ENCODE results near the gene IDH3G.

The IDH3G gene

DNA sequence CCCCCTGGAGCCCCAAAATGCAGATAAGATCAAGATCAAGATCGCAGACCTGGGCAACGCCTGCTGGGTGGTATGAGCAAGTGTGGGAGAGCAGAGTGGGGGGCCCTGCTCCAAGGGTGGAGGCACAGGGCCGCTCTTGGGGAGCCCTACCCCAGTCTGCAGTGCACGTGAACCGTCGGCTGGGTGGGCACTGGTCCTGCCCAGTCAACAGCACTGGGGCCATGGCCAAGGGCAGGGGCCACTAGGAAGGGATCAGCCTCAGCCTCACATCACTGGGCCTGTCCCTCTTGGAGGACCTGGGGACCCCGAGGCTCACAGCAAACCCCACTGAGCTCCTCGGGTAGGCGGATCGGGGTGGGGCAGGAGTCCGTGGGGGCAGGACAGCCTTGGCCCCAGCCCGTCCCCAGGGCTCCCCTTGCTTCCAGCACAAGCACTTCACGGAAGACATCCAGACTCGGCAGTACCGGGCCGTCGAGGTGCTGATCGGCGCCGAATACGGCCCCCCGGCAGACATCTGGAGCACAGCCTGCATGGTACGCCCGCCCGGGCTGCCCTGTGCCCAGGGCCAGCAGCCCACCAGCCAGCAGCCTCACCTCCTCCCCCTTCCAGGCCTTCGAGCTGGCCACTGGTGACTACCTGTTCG is 9.7 kb downstream of the IDH3G start:
- no peak for DNase-seq

GRCh38 chrX:153783378-153784013 is 10.7 kb downstream of the IDH3G start:
- DNase-seq, result no peak

DNA sequence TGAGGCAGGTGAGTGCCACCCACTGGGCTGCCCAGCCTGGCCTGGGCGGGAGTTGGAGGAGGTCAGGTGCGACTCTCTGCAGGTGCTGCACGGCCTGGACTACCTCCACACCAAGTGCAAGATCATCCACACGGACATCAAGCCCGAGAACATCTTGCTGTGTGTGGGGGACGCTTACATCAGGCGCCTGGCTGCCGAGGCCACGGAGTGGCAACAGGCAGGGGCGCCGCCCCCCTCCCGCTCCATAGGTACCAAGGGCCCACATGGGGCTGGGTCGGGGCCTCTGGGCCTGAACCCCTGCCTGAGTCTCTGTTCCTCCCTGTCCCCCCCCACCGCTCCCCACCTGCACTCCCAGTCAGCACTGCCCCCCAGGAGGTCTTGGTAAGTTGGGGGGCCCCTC is 11.3 kb downstream of the IDH3G start:
- DNase-seq, result no peak

- no peak for DNase-seq
Observed at GRCh38 chrX:153782313-153782712, 11.9 kb downstream of the IDH3G start.

DNA sequence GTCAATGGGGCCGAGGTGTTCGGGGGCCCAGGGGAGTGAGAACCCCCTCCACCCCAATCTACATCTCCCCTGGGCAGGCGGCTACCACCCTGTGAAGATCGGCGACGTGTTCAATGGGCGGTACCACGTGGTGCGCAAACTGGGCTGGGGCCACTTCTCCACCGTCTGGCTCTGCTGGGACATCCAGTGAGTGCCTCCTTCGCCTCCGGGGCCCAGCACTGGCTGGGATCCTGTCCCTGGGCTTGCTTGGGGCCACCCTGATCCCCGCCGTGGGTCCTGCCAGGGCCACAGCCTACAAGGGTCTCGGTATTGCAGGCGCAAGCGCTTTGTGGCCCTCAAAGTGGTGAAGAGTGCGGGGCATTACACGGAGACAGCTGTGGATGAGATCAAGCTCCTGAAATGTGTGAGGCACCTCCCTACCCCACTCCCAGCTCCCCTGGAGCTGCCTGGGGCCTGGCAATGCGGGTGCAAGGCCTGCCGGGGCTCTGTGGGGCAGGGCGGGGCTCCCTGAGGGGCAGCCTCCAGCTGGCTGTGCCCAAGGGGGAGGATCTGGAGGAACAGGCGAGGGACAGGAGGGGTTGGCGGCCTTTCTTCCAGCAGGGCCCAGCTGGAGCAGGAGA is 12.6 kb downstream of the IDH3G start:
- DNase-seq, result no peak

DNA sequence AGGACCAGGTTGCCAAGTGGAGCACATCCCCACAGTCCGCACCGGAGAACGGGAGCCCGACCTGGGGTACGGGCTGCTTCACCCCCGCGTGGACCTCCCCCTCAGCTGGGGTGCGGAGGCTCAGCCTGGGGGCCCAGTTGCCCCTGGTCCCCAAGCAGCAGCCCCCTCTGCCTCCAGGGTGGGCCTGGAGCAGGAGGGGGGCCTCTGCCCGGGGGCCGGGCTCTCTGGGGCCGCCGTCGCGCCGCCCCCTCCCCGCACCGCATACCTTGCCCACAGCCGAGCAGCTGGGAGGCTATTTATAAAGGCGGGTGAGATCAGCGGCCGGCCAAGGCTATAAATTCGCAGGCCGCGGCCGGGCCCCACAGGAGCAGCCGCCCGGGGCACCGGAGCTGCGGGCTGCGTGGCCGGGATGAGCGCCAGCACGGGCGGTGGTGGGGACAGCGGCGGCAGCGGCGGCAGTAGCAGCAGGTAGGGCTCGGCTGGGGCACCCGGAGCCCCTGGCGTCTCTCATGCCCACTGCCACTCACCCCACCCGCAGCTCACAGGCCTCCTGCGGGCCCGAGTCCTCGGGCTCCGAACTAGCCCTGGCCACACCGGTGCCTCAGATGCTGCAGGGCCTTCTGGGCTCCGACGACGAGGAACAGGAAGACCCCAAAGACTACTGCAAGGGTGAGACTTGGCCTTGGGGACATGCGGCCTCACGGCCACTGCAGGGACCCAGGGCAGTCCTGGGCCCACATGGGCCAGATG is 13.3 kb downstream of the IDH3G start, which contains the start of gene SRPK3:
Gene SRPK3, plus strand, starts transcription at position 364 of the 750 bp plus-strand sequence. Its CDS starts 46 bp downstream, at position 410.
- no peak for DNase-seq

- DNase-seq, result no peak
Observed at GRCh38 chrX:153779891-153780677, 14.1 kb downstream of the IDH3G start.

DNA sequence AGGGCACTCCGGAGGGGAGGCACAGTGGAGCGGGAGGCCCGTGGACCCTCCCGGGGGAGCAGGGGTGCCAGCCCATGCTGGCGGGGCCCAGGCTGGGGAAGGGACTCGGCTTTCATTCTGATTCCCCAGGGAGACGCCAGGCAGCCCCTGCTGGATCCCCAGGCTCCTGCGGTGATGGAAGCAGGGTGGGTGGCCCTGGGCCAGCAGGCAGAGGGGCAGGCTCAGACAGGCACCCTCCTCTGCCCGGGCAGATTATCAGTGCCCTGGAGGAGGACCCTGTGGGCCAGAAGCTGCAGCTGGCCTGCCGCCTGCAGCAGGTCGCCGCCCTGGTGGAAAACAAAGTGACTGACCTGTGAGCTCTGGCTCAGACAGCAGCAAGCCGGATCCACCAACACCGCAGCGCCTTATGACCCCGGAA is 15.5 kb downstream of the IDH3G start:
- no peak for DNase-seq

DNA sequence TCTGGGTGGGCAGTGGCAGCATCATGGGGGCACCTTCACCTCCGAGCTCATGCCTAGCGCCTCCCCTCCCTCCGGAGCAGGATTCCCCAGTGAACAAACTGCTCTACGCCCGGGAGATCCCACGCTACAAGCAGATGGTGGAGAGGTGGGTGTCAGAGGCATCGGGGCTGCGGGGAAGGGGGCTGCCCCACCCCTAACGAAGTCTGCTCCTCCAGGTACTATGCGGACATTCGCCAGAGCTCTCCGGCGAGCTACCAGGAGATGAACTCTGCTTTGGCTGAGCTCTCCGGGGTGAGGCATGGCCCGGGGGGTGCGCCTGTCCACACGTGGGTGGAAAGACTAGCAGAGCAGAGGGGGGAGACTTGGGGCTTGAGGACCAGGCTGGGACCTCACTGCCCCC is 16.0 kb downstream of the IDH3G start:
- DNase-seq, result no peak

DNA sequence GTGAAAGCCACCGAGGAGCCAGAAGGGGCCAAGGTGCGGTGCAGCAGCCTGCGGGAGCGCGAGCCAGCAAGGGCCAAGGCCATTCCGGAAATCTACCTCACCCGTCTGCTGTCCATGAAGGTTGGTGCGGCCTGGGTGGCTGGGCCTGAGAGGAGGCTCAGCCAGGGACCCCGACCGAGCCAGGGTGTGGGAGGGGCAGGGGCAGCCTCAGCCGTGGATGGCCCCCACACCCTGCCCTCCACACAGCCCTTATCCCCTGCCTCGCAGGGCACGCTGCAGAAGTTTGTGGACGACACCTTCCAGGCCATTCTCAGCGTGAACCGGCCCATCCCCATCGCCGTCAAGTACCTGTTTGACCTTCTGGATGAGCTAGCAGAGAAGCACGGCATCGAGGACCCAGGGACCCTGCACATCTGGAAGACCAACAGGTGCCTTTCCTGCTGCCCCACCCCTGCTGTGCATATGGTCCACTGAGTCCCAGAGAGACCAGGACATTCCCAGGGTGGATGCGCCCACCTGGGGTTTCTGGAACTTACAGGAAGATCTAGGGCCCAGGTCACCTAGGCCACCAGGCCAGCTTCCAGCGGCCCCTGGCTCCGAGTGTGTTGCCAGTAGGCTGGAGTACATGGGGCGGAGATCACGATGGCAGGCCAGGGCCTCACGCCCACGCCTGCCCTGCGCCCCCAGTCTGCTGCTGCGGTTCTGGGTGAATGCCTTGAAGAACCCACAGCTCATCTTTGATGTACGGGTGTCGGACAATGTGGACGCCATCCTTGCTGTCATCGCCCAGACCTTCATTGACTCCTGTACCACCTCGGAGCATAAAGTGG is 16.7 kb downstream of the IDH3G start:
- no peak for DNase-seq

DNA sequence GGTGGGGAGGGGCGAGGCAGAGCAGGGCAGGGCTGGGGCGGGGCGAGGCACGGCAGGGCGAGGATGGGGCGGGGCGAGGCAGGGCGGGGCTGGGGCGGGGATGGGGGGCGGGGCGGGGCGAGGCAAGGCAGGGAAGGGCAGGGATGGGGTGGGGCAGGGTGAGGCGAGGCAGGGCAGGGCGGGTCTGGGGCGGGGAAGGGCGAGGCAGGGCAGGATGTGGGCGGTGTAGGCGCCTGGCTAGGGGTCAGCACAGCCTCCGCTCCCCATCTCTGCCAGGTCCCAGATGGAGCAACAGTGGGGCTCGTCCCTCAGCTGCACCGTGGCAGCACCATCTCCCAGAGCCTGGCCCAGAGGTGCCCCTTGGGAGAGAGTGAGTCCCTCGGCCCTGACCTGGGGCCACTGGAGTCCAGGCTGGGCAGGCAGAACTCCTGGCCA is 17.5 kb downstream of the IDH3G start:
- DNase-seq, result no peak

- no peak for DNase-seq
Observed at GRCh38 chrX:153776120-153776599, 18.0 kb downstream of the IDH3G start.

GRCh38 chrX:153775293-153776119 is 18.7 kb downstream of the IDH3G start:
- DNase-seq, result no peak

- DNase-seq, result no peak
Observed at GRCh38 chrX:153774576-153775292, 19.4 kb downstream of the IDH3G start.

DNA sequence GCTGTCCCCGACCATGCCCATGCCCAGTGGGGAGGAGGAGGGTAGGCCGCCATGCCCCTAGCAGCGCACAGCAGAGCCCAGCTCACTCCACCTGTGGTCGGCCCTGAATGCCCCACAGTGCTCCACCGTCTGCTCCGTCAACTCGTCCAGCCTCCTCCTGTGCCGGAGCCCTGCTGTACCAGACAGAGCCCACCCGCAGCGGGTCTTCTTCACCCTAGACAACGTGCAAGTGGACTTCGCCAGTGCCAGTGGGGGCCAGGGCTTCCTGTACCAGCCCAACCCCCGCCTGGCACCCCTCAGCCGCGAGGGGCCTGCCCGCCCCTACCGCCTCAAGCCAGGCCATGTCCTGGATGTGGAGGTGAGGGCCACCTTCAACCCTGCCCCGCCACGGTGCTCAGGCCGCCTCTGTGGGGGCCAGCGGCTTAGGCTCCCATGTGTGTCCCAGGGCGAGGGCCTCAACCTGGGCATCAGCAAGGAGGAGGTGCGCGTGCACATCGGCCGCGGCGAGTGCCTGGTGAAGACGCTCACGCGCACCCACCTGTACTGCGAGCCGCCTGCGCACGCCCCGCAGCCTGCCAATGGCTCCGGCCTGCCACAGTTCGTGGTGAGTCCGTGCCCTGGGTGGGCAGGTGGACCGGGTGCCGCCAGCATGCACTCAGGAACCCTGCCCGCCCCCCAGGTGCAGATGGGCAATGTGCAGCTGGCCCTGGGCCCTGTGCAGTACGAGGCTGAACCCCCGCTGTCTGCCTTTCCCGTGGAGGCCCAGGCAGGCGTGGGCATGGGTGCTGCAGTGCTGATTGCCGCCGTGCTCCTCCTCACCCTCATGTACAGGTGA is 20.2 kb downstream of the IDH3G start:
- no peak for DNase-seq

- no peak for DNase-seq
Observed at GRCh38 chrX:153773218-153773611, 21.0 kb downstream of the IDH3G start.

- DNase-seq, result no peak
Observed at GRCh38 chrX:153772316-153773217, 21.6 kb downstream of the IDH3G start.

Data from retina (tissue), 1 donor.